ENCODE data around the gene DRD2.
A peak's percentile ranks its signal among the peaks of the same experiment; 100 is the strongest.
"Not testable (repeated sequence)": the region's sequence is repeated elsewhere in the genome, so short reads cannot be mapped to it uniquely, and the experiment has no call there.

Gene DRD2

DNA sequence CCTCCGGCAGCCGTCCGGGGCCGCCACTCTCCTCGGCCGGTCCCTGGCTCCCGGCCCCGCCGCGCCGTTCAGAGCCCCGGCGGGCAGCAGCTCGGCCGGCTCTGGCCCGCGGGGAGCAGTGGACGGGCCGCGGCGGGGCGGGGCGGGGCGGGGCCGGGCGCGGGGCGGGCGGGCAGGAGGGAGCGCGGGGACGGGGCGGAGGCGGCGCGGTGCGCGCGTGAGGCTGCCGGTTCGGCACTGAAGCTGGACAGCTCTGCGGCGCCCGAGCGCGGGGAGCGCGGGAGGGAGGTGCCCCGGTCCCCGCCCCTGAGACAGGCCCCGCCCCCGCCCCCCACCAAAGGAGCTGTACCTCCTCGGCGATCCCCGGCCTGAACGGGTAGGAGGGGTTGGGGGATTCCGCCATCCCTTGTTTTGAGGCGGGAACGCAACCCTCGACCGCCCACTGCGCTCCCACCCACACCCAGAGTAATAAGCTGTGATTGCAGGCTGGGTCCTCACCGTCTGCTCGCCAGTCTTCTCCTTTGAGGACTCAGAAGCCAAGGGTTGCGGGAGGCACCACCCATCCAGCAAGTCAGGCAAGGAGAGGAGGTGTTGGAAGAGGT lies at the start of gene DRD2:
Gene DRD2 (minus strand): TSS at position 239 of the 602 bp plus-strand sequence. CDS start 50,747 bp downstream, outside the sequence.
- DNase-seq = no peak

DNA sequence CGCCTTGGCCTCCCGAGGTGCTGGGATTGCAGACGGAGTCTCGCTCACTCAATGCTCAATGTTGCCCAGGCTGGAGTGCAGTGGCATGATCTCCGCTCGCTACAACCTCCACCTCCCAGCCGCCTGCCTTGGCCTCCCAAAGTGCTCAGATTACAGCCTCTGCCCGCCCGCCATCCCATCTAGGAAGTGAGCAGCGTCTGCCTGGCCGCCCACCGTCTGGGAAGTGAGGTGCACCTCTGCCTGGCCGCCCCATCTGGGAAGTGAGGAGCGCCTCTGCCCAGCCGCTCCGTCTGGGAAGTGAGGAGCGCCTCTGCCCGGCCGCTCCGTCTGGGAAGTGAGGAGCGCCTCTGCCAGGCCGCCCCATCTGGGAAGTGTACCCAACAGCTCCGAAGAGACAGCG lies 48.7 kb upstream of the DRD2 start:
- not testable (repeated sequence) for DNase-seq

DNA sequence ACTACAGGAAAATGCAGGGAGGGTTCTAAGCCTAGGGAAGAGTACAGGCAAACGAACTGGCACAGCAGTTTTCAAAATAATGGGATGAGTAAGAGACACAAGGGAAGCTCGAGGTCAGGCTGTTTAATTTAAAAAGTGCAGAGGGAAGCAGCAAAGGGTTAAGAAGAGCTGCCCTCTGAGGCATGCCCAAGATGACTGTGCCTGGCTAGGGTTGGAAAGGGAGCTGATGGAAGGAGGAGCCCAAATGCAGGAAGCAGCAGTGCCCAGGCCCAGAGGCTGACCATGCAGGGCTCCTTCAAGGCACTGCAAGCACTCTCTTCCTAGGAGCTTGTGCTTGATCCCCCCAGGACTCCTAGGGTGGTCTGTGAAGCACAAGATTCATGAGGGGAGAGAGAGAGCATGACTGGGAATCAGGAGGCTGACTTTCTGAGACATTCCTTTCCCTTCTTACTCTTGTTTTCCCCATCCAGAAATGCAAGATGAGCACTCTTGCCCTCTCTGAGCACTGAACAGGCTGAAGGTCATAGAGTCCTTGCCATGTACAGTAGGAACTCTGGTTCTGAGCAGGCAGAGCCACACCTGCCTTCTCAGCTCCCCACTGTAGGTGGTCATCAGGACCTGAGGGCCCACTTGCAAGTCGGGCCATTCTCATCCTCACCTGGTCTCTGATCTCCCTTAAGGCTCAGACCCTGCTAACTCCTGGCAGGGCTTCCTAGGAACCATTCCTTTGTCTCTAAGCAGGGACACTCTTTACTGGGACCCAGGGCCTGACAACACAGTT lies 46.7 kb upstream of the DRD2 start:
- no peak for DNase-seq

DNA sequence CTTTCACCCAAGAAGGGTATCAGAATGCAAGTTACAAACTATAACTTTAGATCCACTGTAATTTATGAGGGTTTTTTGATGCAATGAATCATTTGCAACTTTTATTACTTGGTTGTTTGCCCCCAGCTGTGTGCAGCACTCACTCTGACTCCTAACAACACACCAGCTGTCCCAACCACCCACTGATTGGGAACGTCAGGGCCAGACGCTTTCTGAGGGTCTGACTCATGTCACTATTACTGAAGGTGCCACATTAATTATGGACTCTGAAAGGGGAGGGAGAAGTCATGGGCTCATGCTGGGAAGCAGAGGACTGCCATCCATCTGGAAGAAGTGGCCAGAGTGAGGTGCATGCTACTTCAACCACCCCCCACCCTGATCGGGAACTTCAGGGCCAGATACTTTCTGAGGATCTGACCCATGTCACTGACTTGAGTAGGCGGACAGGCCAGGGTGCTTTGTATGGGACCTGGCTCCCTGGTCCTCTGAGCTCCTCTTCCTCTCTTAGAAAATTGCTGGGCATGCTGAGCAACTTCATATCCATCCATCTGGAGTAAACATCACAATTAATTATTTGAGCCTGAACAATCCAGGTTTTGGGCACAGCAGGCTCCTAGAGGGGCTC lies 44.9 kb upstream of the DRD2 start:
- no peak for DNase-seq

DNA sequence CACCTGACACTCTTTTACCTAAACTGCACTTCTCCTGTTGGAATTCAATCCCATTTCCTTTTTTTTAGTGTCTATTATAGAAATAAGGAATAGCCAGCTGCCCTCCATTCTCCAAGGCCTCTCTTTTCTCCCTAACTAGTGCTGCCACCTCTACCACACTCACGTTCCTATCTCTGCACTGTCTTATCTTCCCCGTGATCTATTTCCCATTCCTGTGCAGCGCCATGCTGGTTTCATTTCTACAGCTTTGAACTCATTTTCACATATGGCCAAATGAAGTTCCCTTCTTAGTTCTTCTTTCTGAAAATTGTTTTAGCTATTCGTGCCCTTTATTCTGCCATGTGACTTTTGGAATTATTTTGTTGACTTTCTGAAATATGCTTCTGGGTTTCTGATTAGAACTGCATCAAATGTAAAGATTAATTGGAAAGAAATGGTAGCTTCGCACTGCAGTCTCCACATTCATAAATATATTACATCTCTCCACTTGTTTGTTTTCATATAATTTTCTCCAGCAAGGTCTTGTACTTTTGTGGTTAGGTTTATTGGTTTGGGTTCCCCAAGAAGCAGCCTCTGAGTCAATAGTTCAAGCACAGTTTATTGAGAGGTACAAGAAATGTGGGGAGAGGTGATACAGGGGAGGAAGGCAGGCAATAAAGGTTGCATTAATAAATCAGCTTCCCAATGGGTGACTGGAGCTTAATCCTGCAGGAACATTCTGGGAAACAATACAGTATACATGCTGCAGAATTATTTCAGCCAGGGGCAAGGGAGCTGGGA lies 43.7 kb upstream of the DRD2 start:
- no peak for DNase-seq

DNA sequence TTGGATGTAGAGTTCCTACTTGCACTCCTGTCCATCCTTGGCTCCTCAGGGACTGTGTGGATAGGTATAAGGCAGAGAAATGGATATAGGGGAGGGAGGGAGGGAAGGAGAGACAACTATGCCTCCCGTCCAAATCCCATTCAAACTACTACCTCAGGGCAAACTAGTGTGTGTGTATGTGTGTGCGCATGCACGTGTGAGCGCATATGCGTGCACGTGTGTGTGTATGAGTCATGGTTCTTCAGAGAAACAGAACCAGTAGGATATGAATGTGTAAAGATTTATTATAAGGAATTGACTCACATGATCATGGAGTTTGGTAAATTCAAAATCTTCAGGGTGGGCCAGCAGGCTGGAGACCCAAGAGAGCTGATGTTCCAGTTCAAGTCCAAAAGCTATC lies 42.2 kb upstream of the DRD2 start:
- no peak for DNase-seq

DNA sequence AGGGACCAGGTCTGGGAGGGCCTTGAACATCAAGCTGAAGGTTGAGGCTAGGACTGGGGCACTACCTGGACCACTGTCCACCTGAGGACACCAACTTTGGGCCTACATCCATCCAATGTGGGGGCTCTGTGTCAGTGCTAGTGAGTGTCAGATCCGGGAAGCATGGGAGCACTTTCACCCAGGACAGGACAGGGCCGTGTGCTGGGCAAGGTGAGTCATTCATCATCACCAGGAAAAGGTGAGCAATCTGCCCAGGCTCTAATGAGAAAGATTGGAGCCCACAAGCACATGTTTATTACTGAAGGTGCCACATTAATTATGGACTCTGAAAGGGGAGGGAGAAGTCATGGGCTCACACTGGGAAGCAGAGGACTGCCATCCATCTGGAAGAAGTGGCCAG lies 39.7 kb upstream of the DRD2 start:
- DNase-seq = no peak

DNA sequence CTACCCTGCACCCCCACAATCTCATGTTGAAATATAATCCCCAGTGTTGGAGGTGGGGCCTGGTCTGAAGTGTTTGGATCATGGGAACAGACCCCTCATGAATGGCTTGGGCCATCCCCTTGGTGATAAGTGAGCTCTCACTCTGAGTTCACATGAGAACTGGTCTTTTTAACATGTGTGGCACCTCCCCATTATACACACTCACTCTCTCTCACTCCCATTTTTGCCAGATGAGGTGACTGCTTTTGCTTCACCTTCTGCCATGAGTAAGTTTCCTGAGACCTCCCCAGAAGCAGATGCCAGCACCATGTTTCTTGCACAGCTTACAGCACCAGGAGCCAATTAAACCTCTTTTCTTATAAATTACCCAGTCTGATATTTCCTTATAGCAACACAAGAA lies 32.1 kb upstream of the DRD2 start:
- no peak for DNase-seq

DNA sequence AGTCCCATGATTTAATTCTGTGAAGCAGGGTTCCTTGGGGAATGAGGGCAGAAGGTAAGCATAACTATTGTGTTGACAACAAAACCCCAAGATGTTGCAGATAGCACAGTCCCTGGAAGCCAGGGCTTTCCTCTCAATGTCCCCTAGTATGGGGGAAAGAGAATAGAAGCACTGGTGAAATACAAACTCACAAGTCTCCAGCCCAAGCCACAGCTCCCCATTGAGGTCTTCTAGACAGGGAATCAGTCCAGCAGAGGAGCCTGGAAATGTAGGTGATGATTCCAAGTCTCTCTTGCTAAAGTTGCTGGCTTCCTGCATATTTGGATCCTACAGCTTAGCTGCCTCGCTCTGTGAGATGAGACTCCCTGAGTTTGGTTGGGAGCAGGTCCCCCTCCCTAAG lies 31.7 kb upstream of the DRD2 start:
- no peak for DNase-seq

DNA sequence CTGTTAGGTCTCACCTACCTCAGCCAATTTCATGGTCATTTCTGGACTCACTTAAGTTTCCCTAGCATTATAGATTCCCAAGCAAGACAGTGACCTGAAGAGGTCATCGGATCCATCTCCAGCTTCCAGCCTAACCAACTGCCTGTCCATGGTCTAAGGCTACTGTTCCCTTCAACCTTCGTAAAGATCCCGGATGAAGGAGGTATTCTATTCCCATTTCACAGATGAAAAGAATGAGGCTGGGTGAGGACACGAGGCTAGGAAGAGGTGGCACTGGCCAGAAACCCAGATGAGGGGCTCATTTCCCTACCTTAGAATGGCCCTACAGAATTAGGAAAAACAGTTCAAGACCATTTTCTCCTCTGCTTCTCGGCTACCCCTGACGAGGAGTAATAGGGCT lies 31.3 kb upstream of the DRD2 start:
- no peak for DNase-seq

DNA sequence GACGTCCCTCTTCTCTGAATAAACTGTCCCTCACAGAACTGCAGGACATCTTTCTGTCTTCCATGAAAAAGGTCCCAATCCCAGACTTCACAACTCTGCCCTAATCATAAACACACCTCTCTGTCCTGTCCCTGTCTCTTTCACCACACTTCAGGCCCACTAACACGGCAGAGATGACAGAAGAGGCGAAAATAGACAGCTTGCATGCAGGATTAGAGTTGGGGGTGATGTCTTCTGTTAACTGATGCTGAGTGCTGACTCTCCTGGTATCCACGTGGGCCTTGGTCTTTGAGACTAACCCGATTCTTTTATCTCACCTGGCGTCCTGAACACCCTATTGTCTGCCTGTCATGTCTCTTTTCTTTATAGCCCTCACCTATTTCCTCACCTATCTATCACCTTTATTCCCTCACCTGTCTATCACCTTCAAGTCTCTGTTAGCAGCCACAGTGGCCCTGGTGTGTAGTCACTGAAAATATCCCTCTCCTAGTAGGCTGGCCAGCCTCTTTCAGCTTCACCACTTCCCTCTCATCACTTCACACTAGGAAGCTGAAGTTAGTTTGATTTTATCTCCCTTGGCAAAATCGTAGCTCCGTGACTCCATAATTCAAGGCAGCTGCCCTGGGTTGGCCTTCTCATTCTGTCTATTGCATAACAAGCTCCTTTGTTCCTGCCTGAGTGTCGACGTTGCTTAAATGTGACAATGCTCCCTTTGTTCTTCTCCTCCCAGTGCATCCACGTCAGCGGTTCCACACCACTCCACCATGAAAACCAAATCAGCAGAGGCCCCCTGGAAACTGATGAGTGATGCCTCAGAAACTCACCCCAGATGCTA lies 30.6 kb upstream of the DRD2 start:
- peak; percentile 86 for DNase-seq

DNA sequence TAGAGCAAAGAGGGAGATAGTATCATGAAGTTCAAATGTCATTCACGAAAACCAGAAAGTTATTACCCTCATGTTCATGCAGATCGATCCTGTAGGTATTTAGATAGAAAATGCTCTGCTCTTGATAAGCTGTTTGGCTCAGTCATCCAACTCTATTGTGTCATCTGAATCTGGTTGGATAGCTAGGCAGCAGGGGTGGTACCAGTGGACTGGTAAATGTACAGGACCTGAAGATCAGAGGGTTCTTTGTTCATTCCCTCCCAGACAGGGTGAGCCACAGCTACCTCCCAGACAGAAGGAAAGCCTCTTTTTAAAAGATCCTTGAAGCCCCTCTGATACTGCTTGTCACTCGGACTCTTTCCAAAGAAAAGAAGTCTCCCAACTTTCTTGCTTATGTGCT lies 29.8 kb upstream of the DRD2 start:
- DNase-seq = peak; percentile 38

DNA sequence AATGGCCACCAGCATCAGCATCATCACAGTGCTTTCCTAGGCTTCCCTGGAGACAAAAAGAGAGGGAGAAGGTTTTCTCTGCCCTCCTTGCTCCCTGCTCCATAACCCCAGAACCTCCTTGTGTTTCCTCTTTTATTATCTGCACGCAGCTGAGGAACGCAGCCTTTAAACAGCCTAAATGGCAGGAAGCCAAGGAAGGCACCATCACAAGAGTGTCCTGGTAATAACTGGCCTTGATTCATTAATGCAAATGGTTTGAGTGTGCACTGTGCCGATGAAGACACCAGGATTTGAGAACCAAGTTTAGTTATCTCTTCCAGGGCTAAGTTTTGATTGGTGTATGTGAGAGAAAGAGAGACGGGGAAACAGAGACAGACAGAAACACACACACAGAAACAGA lies 29.4 kb upstream of the DRD2 start:
- DNase-seq = no peak

DNA sequence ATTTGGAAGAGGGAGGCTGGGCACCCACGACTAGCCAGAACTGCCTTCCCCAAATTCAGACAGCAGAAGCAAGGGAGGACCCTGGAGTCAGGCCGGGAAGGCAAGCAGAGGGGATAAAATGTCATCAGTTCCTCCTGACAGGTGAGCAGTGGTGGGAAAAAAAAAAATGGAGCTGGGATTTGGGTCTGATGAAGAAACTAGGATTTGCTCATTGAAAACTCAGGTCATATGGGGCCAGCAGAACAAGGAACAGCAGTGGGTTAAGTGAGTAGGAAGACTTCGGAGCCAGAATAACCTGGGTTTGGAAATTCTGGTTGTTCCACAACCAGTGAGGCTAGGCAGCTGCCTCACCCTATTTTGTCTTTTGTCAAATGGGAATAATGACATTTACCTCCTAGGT lies 28.9 kb upstream of the DRD2 start:
- no peak for DNase-seq

DNA sequence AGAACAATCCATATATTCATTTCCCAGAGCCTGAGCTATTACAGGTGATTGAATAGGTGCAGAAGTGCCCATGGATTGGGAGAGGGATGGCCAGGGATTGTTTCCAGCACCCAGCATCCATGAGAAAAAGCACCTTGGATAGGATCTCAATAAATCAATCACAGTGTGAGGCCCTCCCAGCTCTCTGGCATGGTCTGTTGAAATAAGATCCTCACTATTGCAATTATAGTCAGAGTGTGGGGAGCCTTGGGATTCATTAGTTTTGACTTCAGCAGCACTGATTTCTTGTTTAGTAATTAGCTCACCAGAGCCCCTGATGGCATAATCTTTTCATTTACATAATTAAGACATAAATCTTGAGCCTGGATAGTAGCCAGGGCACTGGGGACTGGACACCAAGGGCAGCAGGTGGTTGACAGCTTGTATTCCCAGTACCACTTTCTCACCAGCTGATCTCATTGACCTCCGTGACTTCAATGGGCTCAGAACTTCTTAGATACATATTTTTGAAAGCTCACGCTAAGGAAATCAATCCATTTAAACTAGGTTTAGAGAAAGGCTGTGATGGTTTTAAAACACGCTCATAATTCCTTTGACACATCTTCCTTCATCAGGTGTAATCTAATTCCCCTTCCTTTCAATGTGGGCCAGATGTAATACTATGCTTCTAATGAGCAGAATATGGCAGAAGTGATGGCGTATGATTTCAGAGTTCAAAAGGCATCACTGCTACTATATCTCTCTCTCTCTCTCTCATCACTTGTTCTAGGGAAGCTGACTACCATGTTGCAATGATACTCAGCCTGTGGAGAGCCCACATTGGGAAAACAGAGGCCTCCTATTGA lies 22.1 kb upstream of the DRD2 start:
- DNase-seq = no peak

DNA sequence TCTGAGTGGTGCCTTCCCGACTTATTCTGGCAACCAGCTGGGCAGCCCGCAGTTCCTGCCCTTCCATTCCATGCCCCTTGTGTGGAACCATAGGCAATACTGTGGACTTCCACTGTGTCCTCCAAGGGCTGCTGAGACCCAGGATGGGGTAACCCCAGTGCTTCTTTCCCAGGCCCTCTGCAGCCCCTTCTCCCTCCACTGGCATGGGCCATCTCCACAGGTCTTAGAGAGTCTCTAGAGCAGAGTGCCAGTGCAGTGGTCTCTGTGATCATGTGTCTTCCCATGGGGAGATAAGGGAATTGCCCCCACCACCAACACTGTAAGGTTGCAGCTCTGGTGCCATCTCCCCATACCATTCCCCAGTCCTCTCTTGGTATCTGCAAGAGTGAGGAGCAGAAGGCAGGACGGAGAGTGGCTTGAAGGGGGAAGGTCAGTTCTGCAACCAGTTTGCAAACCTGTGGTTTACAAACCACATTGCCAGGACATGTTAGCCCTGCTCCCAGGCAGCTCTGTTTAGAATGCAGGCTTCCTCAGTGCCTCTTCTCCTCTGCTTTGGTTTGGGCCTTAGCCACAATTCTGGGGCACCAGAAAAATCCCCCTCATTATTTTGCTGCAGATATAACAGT lies 20.9 kb upstream of the DRD2 start:
- DNase-seq = no peak

DNA sequence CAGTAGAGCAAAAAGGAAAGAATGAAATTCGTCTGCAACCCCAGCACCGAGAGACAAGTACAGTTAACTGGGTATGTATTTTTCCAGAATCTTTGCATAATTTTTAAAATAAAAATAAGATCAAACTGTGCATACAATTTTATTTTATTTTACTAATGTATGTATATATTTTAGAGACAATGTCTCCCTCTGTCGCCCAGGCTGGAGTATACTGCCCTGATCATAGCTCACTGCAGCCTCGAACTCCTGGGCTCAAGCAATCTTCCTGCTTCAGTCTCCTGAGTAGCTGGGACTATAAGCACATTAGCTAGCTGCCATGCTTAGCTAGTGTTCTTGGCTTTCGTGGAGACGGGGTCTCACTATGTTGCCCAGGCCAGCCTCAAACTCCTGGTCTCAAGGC lies 18.8 kb upstream of the DRD2 start:
- no peak for DNase-seq

DNA sequence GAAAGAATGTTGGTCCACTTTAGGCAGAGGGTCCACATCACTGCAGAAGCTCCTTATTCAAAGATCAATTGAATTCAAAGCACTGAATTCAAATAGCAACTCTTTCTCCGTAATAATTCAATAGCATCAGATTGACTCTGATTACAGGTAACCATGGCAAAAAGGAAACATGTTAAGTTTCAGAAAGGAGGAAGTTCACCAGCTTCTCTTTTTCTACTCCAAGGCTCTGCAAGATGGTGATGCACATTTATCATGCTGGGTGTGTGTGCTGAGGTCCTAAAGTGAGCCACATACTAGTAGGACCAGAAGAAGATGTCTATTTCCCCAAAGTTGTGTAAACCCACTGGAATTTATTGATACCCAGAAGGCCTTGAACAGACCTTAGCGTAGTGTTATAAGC lies 18.0 kb upstream of the DRD2 start:
- DNase-seq = no peak

DNA sequence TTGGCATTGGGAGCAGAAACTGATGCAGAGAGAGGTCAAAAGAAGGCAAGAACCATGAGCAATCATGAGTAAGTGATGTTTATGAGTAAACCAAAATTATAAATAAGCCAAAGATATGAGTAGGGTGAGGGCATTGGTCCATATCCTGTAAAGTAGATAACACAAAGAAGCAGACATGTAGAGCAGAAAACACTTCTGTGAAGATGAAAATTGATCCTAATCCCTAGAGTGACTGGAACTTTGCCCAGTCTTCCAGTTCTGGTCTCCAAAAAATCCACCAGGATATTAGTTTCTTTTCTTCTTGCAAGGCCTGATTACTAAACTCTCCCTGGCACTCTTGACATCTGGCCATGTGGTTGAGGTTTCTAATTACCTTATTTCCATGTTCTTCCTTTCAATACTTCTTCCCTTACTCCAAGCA lies 13.7 kb upstream of the DRD2 start:
- DNase-seq = no peak

DNA sequence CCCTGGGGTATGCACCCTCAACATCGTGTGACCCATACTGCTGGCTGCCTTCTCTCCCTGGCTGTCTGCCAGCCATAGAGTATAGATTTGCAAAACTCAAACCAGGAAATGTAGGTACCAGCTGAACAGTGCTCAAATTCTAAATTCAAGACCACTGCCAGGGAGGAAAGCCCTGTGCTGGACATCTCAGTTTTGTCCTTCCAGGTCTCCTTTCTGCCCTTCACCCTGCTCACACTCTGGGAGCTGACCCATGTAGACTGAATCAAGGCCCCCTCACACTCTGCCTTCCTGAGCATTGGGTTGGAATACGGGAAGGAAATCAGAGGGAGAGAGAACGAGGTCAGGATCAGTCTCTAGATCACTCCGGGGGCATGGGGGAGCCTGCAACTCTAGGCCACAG lies 12.4 kb upstream of the DRD2 start:
- no peak for DNase-seq

DNA sequence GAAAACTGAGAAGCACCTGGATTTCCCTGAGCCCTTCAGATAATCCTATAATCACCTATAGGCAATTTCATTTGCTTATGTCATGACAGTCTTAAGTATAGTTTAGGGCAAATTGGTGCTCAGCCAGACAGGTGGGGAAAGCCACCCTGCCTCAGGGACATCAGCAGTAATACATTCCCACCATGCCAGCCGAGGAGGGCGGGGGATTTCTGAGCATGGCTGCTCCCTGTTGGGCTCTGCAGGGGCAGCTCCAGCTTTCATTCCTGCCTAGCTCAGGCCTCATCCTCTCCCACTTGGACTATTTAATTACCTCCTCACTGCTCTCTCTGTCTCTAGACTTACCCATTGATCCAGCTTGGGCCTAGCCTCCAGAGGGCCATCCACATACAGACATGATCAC lies 9.0 kb upstream of the DRD2 start:
- no peak for DNase-seq

All from midbrain (tissue), 1 donor.